Neural crest cell (in vitro differentiated cells): ENCODE results near the gene FOSL2. TPM values are rescaled to one million over a fixed set of nuclear protein-coding genes. Genes with fewer than 3 reads are reported as not detected.

Experiments
- DNase-seq: peaks from one replicate; pipeline ENCODE4 v3.0.0; 2021; ENCODE audit warnings: low read depth, mixed read lengths, low spot score
- H3K27ac Mint-ChIP-seq: one replicate; pipeline ENCODE4 v1.8.0; 2021; ENCODE audit warnings: mild to moderate bottlenecking, mixed read lengths; ENCODE audit not compliant: unreplicated experiment
- H3K27me3 Mint-ChIP-seq: 2 replicates; pipeline ENCODE4 v1.8.0; 2021; ENCODE audit warnings: low read depth, mild to moderate bottlenecking, mixed read lengths
- H3K36me3 Mint-ChIP-seq: 2 replicates; pipeline ENCODE4 v1.8.0; 2021; ENCODE audit warnings: low read depth, mild to moderate bottlenecking, mixed read lengths
- H3K4me1 Mint-ChIP-seq: 2 replicates; pipeline ENCODE4 v1.8.0; 2021; ENCODE audit warnings: mixed read lengths
- H3K4me3 Mint-ChIP-seq: one replicate; pipeline ENCODE4 v1.8.0; 2021; ENCODE audit warnings: mild to moderate bottlenecking, mixed read lengths
- H3K9me3 Mint-ChIP-seq: 2 replicates; pipeline ENCODE4 v1.8.0; 2021; ENCODE audit warnings: mixed read lengths
- total RNA-seq: library from RNA; stranded (reverse); gene quantifications from 2 replicates; pipeline ENCODE4 v1.2.1, GENCODE V29; 2021
- TF ChIP-seq, protein P1 (sequence below): fragments of 200-600 bp; sonication (generic); conservative IDR thresholded peaks from 2 replicates; pipeline ENCODE4 v1.5.0; 2021; ENCODE audit warnings: antibody characterized with exemption, mild to moderate bottlenecking

FOSL2 gene
- total RNA-seq, 1 donor from 2014 or later = 2.9 TPM

GRCh38 chr2:28449126-28449487 lies 56.4 kb downstream of the FOSL2 start:
- Mint-ChIP-seq H3K4me1 (no peaks in the 10 kb centered on the region), H3K9me3 (no peaks in the 10 kb centered on the region), H3K27ac (no peak overlapping the region), H3K4me3 (no peak overlapping the region), H3K27me3 (no peaks in the 10 kb centered on the region), H3K36me3 (no peaks in the 10 kb centered on the region)
- DNase-seq = no peak
- TF ChIP-seq, protein P1, sequence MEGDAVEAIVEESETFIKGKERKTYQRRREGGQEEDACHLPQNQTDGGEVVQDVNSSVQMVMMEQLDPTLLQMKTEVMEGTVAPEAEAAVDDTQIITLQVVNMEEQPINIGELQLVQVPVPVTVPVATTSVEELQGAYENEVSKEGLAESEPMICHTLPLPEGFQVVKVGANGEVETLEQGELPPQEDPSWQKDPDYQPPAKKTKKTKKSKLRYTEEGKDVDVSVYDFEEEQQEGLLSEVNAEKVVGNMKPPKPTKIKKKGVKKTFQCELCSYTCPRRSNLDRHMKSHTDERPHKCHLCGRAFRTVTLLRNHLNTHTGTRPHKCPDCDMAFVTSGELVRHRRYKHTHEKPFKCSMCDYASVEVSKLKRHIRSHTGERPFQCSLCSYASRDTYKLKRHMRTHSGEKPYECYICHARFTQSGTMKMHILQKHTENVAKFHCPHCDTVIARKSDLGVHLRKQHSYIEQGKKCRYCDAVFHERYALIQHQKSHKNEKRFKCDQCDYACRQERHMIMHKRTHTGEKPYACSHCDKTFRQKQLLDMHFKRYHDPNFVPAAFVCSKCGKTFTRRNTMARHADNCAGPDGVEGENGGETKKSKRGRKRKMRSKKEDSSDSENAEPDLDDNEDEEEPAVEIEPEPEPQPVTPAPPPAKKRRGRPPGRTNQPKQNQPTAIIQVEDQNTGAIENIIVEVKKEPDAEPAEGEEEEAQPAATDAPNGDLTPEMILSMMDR = no peak

GRCh38 chr2:28449488-28450395 lies 57.1 kb downstream of the FOSL2 start:
- Mint-ChIP-seq H3K4me3 (no peak overlapping the region), H3K9me3 (no peaks in the 10 kb centered on the region), H3K27me3 (no peaks in the 10 kb centered on the region), H3K36me3 (no peaks in the 10 kb centered on the region), H3K4me1 (no peaks in the 10 kb centered on the region), H3K27ac (peak overlapping the region; percentile 83)
- TF ChIP-seq, protein P1 = no peak
- DNase-seq = no peak

DNA sequence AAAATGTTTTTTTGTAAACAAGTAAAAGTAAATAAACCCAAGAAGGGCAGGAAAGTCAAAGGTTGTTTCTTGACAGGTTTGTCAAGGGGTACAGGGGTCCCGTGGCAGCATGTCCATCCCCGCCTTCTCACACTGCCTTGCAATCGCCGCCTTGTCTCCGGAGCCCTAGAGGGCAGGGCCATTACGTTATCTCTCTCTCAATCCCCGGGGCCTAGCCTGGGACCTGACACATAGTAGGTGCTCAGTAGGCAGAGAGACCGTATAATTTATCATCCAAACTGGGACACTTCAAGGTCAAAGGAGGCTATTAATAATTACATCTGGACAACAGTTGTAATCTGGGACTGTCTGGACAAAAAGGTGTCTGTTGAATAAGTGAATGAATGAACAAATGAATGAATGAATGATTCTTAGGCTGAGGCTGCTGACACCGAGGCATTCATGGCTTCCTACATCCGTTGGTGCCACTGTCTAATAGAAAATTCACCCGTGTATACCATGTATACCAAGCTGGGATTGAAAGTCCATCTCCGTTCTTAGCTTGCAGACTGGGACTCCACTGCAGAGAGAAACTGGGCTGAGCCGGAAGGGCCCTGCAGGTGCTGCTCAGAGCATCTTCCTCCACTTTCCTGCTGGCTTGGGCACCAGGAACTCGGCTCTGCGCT lies 58.4 kb downstream of the FOSL2 start:
- no peak for DNase-seq
- Mint-ChIP-seq H3K4me1 (no peaks in the 10 kb centered on the region), H3K36me3 (no peaks in the 10 kb centered on the region), H3K27ac (no peak overlapping the region), H3K9me3 (no peaks in the 10 kb centered on the region), H3K4me3 (no peak overlapping the region), H3K27me3 (no peaks in the 10 kb centered on the region)
- TF ChIP-seq, protein P1 = no peak

- H3K27me3 Mint-ChIP-seq = no peaks in the 10 kb centered on the region
- no peak for DNase-seq
- TF ChIP-seq, protein P1 = no peak
- H3K36me3 Mint-ChIP-seq = no peaks in the 10 kb centered on the region
- no peak overlapping the region for H3K27ac Mint-ChIP-seq
- no peak overlapping the region for H3K4me3 Mint-ChIP-seq
- H3K4me1 Mint-ChIP-seq = no peaks in the 10 kb centered on the region
- H3K9me3 Mint-ChIP-seq = no peaks in the 10 kb centered on the region
Measured at GRCh38 chr2:28451793-28452533, 59.3 kb downstream of the FOSL2 start.

GRCh38 chr2:28452534-28453081 lies 60.0 kb downstream of the FOSL2 start:
- peak; percentile 71 for DNase-seq
- Mint-ChIP-seq H3K36me3 (no peaks in the 10 kb centered on the region), H3K9me3 (no peaks in the 10 kb centered on the region), H3K4me3 (no peak overlapping the region), H3K4me1 (no peaks in the 10 kb centered on the region), H3K27me3 (no peaks in the 10 kb centered on the region), H3K27ac (peak overlapping the region; percentile 91)
- TF ChIP-seq, protein P1 = peak; percentile 83
